ENCODE results near the gene CNNM1. TPM values are rescaled to one million over a fixed set of nuclear protein-coding genes. Genes with fewer than 3 reads are reported as not detected.

Gene CNNM1
- total RNA-seq, 1 donor: 0.09 TPM

DNA sequence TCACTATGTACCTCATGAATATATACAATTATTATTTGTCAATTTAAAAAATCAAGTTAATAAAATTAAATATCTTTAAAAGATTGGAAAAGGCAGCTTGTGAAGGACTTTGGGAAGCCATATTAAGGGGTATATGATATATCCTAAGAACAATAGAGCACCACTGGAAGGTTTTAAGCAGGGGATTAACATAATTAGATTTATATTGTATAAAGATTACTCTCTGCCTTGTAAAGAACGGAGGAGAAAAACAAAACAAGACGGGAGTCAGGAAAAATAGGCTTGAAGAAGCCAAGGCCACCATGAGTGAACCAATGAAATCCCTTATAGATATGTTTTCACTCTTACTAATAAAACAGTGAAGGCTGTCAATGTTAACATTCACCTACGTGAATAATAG, 11.1 kb upstream of the CNNM1 start:
- TF ChIP-seq, protein P1, sequence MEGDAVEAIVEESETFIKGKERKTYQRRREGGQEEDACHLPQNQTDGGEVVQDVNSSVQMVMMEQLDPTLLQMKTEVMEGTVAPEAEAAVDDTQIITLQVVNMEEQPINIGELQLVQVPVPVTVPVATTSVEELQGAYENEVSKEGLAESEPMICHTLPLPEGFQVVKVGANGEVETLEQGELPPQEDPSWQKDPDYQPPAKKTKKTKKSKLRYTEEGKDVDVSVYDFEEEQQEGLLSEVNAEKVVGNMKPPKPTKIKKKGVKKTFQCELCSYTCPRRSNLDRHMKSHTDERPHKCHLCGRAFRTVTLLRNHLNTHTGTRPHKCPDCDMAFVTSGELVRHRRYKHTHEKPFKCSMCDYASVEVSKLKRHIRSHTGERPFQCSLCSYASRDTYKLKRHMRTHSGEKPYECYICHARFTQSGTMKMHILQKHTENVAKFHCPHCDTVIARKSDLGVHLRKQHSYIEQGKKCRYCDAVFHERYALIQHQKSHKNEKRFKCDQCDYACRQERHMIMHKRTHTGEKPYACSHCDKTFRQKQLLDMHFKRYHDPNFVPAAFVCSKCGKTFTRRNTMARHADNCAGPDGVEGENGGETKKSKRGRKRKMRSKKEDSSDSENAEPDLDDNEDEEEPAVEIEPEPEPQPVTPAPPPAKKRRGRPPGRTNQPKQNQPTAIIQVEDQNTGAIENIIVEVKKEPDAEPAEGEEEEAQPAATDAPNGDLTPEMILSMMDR (IDR thresholded peaks at IDR 0.05; ENCODE audit: insufficient read depth, low read length): no peak
- no peak for DNase-seq (ENCODE audit: low read depth)
- H3K4me3 ChIP-seq (ENCODE audit: low read depth, low read length): no peak overlapping the region

DNA sequence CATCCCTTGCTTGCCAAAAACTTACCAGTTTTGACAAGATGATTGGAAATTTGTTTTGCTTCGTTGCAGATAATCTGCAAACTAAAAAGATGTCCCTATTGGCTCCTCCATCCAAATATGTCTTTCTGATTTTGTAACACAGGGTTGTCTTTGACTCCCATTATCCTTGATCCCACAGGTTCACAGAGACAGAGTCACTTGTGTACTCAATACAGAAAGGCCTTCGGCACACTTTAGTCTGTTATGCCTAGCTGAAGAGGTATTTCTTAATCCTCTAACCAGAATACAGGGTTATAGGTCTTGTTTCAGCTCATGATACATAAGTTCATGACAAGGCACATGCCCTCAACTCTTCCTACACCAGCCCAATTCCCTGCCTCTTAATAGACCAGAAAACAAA, 10.7 kb upstream of the CNNM1 start:
- TF ChIP-seq, protein P1 (IDR thresholded peaks at IDR 0.05; ENCODE audit: insufficient read depth, low read length): no peak
- no peak overlapping the region for H3K4me3 ChIP-seq (ENCODE audit: low read depth, low read length)
- no peak for DNase-seq (ENCODE audit: low read depth)

DNA sequence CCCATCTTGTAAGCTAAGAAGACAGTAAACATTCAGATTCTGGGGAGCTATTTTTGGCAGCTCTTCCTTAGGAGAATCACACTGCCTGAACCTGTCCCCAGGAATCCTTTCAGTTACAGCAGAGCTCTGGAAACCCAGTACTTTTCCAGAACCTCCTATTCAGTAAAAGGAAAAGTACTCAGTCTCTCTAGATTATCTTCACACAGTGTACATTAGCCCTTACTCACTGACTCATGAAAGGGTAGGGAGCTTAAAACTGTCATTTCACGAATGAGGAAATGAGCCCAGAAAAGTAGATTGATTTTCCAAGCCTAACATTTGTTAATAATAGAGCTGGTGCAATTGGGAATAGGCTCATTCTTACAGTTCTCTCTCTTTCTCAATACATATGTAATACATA, 3.9 kb upstream of the CNNM1 start:
- TF ChIP-seq, protein P1 (IDR thresholded peaks at IDR 0.05; ENCODE audit: insufficient read depth, low read length): no peak
- H3K4me3 ChIP-seq (ENCODE audit: low read depth, low read length): no peak overlapping the region
- no peak for DNase-seq (ENCODE audit: low read depth)

DNA sequence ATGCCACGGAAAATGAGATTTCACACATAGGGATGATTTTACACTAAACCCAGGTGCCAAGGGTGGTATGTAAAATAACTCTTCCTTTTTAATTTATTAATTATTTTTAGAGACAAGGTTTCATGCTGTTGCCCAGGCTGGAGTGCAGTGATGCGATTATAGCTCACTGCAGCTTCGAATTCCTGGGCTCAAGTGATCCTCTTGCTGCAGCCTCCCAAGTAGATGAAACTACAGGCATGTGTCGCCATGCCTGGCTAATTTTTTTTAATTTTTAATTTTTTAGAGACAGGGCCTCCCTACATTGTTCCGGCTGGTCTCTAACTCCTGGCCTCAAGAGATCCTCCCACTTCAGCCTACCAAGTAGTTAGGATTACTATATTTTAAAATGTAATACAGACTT, 2.3 kb upstream of the CNNM1 start:
- DNase-seq (ENCODE audit: low read depth): no peak
- TF ChIP-seq, protein P1 (IDR thresholded peaks at IDR 0.05; ENCODE audit: insufficient read depth, low read length): no peak
- H3K4me3 ChIP-seq (ENCODE audit: low read depth, low read length): no peak overlapping the region

DNA sequence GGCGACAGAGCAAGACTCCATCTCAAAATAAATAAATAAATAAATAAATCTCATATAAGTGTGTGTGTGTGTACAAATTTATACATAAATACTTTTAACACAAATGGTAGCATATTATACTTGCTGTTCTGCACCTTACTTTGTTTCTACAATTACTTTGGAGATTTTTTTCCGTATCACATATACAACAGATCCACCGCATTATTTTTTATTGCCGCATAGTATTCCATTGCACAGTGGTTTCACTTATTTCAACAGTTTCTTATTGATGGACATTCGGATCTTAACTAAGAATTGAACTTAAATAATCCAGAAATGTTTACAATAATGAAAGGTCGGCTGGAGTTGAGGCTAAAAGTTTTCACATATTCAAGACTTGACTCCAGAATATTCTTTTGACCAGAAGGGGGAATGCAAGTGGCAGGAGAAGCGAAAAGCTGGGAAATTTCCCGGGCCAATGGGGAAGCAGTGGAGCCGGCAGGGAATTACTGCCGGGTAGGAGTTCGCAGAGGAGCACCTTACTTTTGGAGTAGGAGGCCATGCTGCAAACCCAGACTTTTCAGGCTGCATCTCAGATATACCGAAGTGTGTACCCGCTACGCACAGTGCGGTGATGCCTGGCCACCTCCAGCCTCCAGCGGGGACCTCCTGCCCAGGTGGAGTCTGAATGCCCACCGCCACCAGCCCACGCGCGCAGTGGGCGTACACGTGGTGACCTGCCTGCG, 415 bp upstream of the CNNM1 start:
- peak overlapping the region; percentile 33 for H3K4me3 ChIP-seq (ENCODE audit: low read depth, low read length)
- TF ChIP-seq, protein P1 (IDR thresholded peaks at IDR 0.05; ENCODE audit: insufficient read depth, low read length): no peak
- DNase-seq (ENCODE audit: low read depth): peak; percentile 5

DNA sequence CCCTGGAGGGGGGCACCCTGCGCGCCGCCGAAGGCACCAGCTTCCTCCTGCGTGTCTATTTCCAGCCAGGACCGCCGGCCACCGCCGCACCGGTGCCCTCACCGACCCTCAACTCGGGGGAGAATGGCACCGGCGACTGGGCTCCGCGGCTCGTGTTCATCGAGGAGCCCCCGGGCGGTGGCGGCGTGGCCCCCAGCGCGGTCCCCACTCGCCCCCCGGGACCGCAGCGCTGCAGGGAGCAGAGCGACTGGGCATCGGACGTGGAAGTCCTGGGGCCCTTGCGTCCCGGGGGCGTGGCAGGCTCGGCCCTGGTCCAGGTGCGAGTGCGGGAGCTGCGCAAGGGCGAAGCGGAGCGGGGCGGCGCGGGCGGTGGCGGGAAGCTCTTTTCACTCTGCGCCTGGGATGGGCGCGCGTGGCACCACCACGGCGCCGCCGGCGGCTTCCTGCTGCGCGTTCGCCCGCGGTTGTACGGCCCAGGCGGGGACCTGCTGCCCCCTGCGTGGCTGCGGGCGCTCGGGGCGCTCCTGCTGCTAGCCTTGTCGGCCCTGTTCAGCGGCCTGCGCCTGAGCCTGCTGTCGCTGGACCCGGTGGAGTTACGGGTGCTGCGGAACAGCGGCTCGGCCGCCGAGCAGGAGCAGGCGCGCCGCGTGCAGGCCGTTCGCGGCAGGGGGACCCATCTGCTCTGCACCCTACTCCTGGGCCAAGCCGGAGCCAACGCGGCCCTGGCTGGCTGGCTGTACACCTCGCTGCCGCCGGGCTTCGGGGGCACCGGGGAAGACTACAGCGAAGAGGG, 594 bp downstream of the CNNM1 start:
- H3K4me3 ChIP-seq (ENCODE audit: low read depth, low read length): peak overlapping the region; percentile 33
- TF ChIP-seq, protein P1 (IDR thresholded peaks at IDR 0.05; ENCODE audit: insufficient read depth, low read length): no peak
- no peak for DNase-seq (ENCODE audit: low read depth)

Data from fibroblast of the aortic adventitia (primary cell).